ENCODE results near the gene CCNH.

The CCNH gene

GRCh38 chr5:87403409-87403808 is 9.3 kb downstream of the CCNH start:
- no peak for DNase-seq (ENCODE audit: low read depth in 3 of 3)

GRCh38 chr5:87401626-87402025 is 11.1 kb downstream of the CCNH start:
- no peak for DNase-seq (ENCODE audit: low read depth in 3 of 3)

GRCh38 chr5:87400305-87400899 is 12.3 kb downstream of the CCNH start:
- no peak for DNase-seq (ENCODE audit: low read depth in 3 of 3)

- no peak for DNase-seq (ENCODE audit: low read depth in 3 of 3)
Observed at GRCh38 chr5:87399720-87400119, 13.0 kb downstream of the CCNH start.

- DNase-seq (ENCODE audit: low read depth in 3 of 3): no peak
Observed at GRCh38 chr5:87398981-87399614, 13.6 kb downstream of the CCNH start.

- DNase-seq (ENCODE audit: low read depth in 3 of 3): no peak
Observed at GRCh38 chr5:87394411-87395165, 18.1 kb downstream of the CCNH start.

GRCh38 chr5:87393331-87393730 is 19.4 kb downstream of the CCNH start:
- DNase-seq (ENCODE audit: low read depth in 3 of 3): no peak

GRCh38 chr5:87392801-87393200 is 19.9 kb downstream of the CCNH start:
- no peak for DNase-seq (ENCODE audit: low read depth in 3 of 3)

- DNase-seq (ENCODE audit: low read depth in 3 of 3): no peak
Observed at GRCh38 chr5:87392170-87392569, 20.6 kb downstream of the CCNH start.

GRCh38 chr5:87390576-87391199 is 22.0 kb downstream of the CCNH start:
- DNase-seq (ENCODE audit: low read depth in 3 of 3): no peak

GRCh38 chr5:87390075-87390474 is 22.7 kb downstream of the CCNH start:
- no peak for DNase-seq (ENCODE audit: low read depth in 3 of 3)

- DNase-seq (ENCODE audit: low read depth in 3 of 3): no peak
Observed at GRCh38 chr5:87389296-87390034, 23.3 kb downstream of the CCNH start.

GRCh38 chr5:87388129-87388528 is 24.6 kb downstream of the CCNH start:
- DNase-seq (ENCODE audit: low read depth in 3 of 3): no peak

GRCh38 chr5:87385802-87386201 is 26.9 kb downstream of the CCNH start:
- DNase-seq (ENCODE audit: low read depth in 3 of 3): no peak

- no peak for DNase-seq (ENCODE audit: low read depth in 3 of 3)
Observed at GRCh38 chr5:87383216-87383615, 29.5 kb downstream of the CCNH start.

GRCh38 chr5:87382224-87382623 is 30.5 kb downstream of the CCNH start:
- no peak for DNase-seq (ENCODE audit: low read depth in 3 of 3)

GRCh38 chr5:87372705-87373104 is 40.0 kb downstream of the CCNH start:
- no peak for DNase-seq (ENCODE audit: low read depth in 3 of 3)

- no peak for DNase-seq (ENCODE audit: low read depth in 3 of 3)
Observed at GRCh38 chr5:87369431-87369830, 43.3 kb downstream of the CCNH start.

GRCh38 chr5:87368601-87369000 is 44.1 kb downstream of the CCNH start:
- DNase-seq (ENCODE audit: low read depth in 3 of 3): no peak

- DNase-seq (ENCODE audit: low read depth in 3 of 3): no peak
Observed at GRCh38 chr5:87367243-87367642, 45.5 kb downstream of the CCNH start.

- DNase-seq (ENCODE audit: low read depth in 3 of 3): no peak
Observed at GRCh38 chr5:87361536-87362213, 51.1 kb downstream of the CCNH start.

Measured in stimulated activated CD4-positive, alpha-beta T cell treated with anti-CD3 and anti-CD28 coated beads, TNF-alpha, amount 100 ng/mL, for 24 hours (primary cell).